Left ventricle myocardium inferior (tissue), 1 donor: ENCODE data around the gene MED12L. TPM values are rescaled to one million over a fixed set of nuclear protein-coding genes. Genes with fewer than 3 reads are reported as not detected.
A peak's percentile ranks its signal among the peaks of the same experiment; 100 is the strongest.

ENCODE experiments used
- DNase-seq: peaks from one replicate; pipeline ENCODE4 v3.0.0-alpha.2; 2020
- H3K27ac ChIP-seq: fragments of 200-600 bp; replicated peaks from 2 replicates; pipeline ENCODE4 v1.8.0; 2021
- H3K27me3 ChIP-seq: fragments of 200-600 bp; 2 replicates; pipeline ENCODE4 v1.8.0; 2021; ENCODE audit warnings: low read depth
- H3K36me3 ChIP-seq: fragments of 200-600 bp; 2 replicates; pipeline ENCODE4 v1.8.0; 2021
- H3K4me1 ChIP-seq: fragments of 200-600 bp; 2 replicates; pipeline ENCODE4 v1.8.0; 2021
- H3K4me3 ChIP-seq: fragments of 200-600 bp; 2 replicates; pipeline ENCODE4 v1.8.0; 2021; ENCODE audit warnings: mild to moderate bottlenecking, moderate library complexity
- H3K9me3 ChIP-seq: fragments of 200-600 bp; replicated peaks from 2 replicates; pipeline ENCODE4 v1.8.0; 2021
- intact Hi-C: fragments of 100-400 bp; cut with micrococcal nuclease; formaldehyde crosslinking; loops from one replicate; pipeline ENCODE4 v1.11.0; 2022
- total RNA-seq: library from RNA; stranded (reverse); fragmentation: NEBNext Ultra II Directional; extraction: Animal tissue kit (Norgen Biotek cat#: 25700); gene quantifications from one replicate; pipeline ENCODE4 v1.2.1, GENCODE V29; 2021
- TF ChIP-seq, protein P1 (sequence below): fragments of 200-600 bp; IDR thresholded peaks from 2 replicates; pipeline ENCODE4 v1.8.0; 2021; ENCODE audit warnings: antibody characterized with exemption, mild to moderate bottlenecking, borderline replicate concordance
- donor health status: DM: no; HTN: yes; CAD: no; lungs with severe emphysema.

MED12L gene
- total RNA-seq, 1 donor from 2014 or later: 0.82 TPM

DNA sequence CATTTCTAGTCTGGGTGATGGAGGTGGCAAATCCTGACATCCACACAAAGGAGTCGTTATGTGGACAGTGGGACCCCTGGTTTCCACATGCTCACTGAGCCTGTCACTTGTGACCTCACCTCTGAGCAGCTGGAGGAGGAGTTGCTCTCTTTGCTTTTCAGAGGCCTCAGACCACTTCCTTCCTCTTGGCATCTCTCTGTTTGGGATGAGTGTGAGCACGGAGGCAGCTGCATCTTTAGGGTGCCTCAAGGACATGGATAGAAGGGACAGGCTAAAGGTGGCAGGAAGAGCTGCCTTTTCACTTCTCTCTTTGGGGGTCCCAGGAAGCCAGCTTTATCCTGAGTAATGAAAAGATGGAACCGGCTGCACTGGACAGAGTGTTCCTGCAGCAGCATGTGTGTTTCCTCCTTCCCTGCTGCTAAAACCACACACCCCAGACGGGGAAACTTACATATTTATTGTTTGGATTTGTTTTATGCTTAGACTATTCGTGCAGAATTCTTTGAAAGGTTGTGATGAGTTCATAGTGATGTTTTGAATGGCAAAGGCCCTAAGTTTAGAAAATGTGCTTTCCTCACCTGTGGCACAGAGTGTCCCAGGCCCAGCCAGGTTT lies 85.8 kb downstream of the MED12L start:
- TF ChIP-seq, protein P1, sequence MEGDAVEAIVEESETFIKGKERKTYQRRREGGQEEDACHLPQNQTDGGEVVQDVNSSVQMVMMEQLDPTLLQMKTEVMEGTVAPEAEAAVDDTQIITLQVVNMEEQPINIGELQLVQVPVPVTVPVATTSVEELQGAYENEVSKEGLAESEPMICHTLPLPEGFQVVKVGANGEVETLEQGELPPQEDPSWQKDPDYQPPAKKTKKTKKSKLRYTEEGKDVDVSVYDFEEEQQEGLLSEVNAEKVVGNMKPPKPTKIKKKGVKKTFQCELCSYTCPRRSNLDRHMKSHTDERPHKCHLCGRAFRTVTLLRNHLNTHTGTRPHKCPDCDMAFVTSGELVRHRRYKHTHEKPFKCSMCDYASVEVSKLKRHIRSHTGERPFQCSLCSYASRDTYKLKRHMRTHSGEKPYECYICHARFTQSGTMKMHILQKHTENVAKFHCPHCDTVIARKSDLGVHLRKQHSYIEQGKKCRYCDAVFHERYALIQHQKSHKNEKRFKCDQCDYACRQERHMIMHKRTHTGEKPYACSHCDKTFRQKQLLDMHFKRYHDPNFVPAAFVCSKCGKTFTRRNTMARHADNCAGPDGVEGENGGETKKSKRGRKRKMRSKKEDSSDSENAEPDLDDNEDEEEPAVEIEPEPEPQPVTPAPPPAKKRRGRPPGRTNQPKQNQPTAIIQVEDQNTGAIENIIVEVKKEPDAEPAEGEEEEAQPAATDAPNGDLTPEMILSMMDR: no peak
- Histone ChIP-seq H3K27me3 (no peaks in the 10 kb centered on the region), H3K4me1 (no peaks in the 10 kb centered on the region), H3K9me3 (no peaks in the 10 kb centered on the region), H3K4me3 (no peak overlapping the region), H3K27ac (peak overlapping the region; percentile 41), H3K36me3 (no peaks in the 10 kb centered on the region)
- intact Hi-C loops: no loop called here
- DNase-seq: no peak

DNA sequence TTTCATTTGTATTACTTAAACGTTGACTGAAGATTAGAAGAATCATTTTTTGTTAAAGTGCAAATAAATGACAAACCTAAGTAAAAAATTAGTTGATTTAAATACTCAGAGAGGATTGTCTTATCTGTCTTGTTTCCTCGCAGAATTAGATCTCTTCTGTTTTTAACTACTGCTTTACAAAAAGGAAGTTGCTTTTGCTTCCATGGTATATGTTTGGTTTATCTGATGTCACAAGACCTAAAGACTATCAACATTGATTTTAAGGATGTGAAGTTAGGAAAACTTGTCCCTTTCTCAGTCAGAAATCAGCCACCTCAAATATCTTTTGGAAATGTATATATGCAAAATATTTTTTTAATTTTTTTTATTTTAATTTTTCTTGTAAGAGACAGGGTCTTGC lies 88.9 kb downstream of the MED12L start:
- intact Hi-C loops: no loop called here
- H3K27ac ChIP-seq: no peak overlapping the region
- H3K9me3 ChIP-seq: no peaks in the 10 kb centered on the region
- TF ChIP-seq, protein P1: no peak
- no peak for DNase-seq
- no peak overlapping the region for H3K4me3 ChIP-seq
- H3K4me1 ChIP-seq: no peaks in the 10 kb centered on the region
- no peaks in the 10 kb centered on the region for H3K36me3 ChIP-seq
- no peaks in the 10 kb centered on the region for H3K27me3 ChIP-seq

DNA sequence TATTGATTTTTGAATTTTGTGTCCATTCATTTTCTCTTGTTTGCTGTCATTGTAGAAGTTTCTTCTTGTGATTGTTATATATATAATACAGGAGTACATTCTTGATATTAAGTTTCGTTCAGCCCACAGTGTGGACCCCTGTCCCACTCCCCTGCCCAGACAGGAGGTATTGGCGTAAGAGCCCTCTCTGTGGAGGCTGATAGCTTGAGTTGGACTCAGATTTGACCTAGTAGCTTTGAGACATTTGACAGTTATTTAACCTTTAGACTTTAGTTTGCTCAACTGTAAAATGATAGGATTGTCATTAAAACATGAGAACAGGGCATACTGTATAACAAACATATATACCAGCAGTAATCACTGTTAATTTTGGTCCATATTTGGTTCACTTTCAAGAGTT lies 90.5 kb downstream of the MED12L start:
- TF ChIP-seq, protein P1: no peak
- H3K9me3 ChIP-seq: no peaks in the 10 kb centered on the region
- no peaks in the 10 kb centered on the region for H3K4me1 ChIP-seq
- H3K4me3 ChIP-seq: no peak overlapping the region
- DNase-seq: no peak
- no peak overlapping the region for H3K27ac ChIP-seq
- intact Hi-C loops: no loop called here
- H3K27me3 ChIP-seq: no peaks in the 10 kb centered on the region
- H3K36me3 ChIP-seq: no peaks in the 10 kb centered on the region

DNA sequence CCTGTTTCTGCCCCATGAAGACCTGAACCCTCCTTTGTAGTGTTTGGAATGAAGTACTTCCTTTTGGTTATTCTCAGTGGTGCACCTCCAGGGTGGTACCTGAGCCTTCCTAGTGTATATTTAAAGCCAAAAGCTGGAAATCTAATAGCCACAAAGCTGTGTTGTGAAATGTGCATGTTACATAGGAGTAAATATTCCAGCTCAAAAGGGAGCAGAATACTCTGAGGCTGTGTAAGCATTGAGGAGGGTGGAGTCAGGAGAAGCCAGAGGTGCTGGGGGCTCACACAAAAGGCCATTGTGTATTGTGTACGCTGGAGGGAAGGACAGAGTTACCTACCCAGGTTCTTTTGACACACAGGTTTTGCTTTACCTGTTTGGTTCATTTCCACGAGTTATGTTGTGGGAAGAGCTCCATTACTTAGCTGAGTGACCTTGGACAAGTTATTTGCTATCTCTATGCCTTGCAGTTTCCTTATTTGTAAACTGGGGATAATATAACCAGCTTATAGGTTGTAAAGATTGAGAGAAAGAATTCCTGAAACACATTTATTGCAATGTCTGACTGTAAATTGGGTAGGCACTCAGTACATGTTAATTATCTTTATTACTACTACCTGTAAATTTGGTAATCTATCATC lies 92.9 kb downstream of the MED12L start:
- TF ChIP-seq, protein P1: no peak
- no peaks in the 10 kb centered on the region for H3K36me3 ChIP-seq
- intact Hi-C loops: no loop called here

DNA sequence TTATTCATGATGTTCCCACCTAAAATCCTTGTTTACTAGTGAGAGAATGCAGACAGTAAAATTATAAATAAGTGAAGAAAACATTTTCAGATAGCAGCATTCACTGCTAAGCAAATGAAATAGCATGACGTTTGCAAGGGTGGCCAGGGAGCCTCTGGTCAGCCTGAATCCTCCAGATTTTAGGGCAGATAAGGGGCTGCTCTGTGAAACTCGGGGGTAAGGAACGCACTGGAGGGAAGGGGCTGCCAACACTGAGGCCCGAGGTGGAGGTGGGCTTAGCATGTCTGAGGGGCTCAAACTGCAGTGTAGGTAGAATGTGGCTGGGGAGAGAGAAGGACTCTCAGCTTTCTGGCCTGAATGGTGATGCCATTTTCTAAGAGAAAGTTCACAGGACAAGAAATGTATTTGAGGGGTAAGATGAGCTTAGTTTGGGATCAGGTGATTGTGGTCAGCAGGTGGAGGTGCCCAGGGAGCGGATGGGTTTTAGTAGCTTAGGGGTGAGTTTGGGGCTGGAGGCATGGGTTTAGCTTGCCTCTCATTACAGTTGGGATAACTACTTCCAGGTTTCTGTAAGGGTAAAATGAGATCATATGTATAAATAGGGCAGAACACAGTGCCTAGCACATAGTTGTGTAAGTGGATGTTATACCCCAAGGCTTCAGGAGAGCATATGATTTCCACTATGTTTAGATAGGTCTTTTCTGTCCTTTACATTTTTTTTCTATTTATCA lies 97.0 kb downstream of the MED12L start:
- peaks cover 6% of the 10 kb centered on the region for H3K4me1 ChIP-seq
- no peak overlapping the region for H3K4me3 ChIP-seq
- intact Hi-C loops: no loop called here
- TF ChIP-seq, protein P1: no peak
- no peaks in the 10 kb centered on the region for H3K36me3 ChIP-seq
- H3K9me3 ChIP-seq: no peaks in the 10 kb centered on the region
- DNase-seq: no peak
- H3K27me3 ChIP-seq: peaks cover 3% of the 10 kb centered on the region
- H3K27ac ChIP-seq: no peak overlapping the region

More for the DNA sequence above, 92.9 kb downstream of the MED12L start:
- H3K4me3 ChIP-seq: no peak overlapping the region
- no peak for DNase-seq
- H3K4me1 ChIP-seq: peaks cover 6% of the 10 kb centered on the region
- no peak overlapping the region for H3K27ac ChIP-seq
- H3K27me3 ChIP-seq: peaks cover 3% of the 10 kb centered on the region
- H3K9me3 ChIP-seq: no peaks in the 10 kb centered on the region
